Measurements from ENCODE around the gene PCYOX1L. TPM values are rescaled to one million over a fixed set of nuclear protein-coding genes. Genes with fewer than 3 reads are reported as not detected.

The PCYOX1L gene
- total RNA-seq, 1 donor from 2014 or later: 9.2 TPM

GRCh38 chr5:149353911-149354310 is 3.9 kb upstream of the PCYOX1L start:
- ChIA-PET POLR2A (no interaction called here), CTCF (no interaction called here)
- Mint-ChIP-seq H3K9me3 (no peaks in the 10 kb centered on the region), H3K4me3 (no peak overlapping the region), H3K36me3 (ENCODE audit: low read depth) (peaks cover 64% of the 10 kb centered on the region), H3K27ac (no peak overlapping the region), H3K27me3 (no peaks in the 10 kb centered on the region), H3K4me1 (peaks cover 14% of the 10 kb centered on the region)
- ATAC-seq (ENCODE audit: low read depth) (no peak), DNase-seq (no peak)
- intact Hi-C loops (cut with micrococcal nuclease): no loop called here
- TF ChIP-seq CTCF (IDR thresholded peaks at IDR 0.05): no peak

DNA sequence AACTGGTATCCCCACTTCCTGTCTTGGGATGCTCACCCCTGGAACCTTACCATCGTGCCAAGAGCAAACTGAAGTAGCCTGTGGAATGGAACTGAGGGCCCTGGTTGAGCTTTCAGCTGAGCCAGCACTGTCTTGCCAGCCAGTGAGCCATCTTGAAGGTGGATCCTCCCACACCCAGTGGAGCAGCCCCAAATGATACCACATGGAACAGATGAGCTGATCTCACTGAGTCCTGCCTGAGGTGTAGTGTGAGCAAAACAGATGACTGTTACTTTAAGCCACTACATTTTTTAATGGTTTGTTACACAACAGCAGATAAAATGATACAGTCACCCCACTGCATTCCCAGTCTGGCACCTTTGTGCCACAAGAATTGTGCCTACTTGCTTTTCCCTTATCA is 2.2 kb upstream of the PCYOX1L start:
- no peak for TF ChIP-seq CTCF (IDR thresholded peaks at IDR 0.05)
- intact Hi-C loops (cut with micrococcal nuclease): loop anchor here (2.0 to 5.0 kb wide), 3 partner anchors 607 to 973 kb away; partner anchors contain the start of genes FBXO38, HMGXB3, SLC26A2 and TIGD6
- Mint-ChIP-seq H3K4me1 (peaks cover 16% of the 10 kb centered on the region), H3K27me3 (no peaks in the 10 kb centered on the region), H3K9me3 (no peaks in the 10 kb centered on the region), H3K27ac (no peak overlapping the region), H3K4me3 (no peak overlapping the region), H3K36me3 (ENCODE audit: low read depth) (peaks cover 48% of the 10 kb centered on the region)
- CTCF ChIA-PET: interaction anchor here (1.0 kb wide), 1 partner anchor 12 kb away, joined by 4 read pairs; no protein-coding TSS in a partner anchor
- DNase-seq (no peak), ATAC-seq (ENCODE audit: low read depth) (no peak)
- POLR2A ChIA-PET: interaction anchor here (0.7 kb wide), 2 partner anchors 10 to 19 kb away, joined by 3 read pairs; partner anchors contain the start of gene GRPEL2

DNA sequence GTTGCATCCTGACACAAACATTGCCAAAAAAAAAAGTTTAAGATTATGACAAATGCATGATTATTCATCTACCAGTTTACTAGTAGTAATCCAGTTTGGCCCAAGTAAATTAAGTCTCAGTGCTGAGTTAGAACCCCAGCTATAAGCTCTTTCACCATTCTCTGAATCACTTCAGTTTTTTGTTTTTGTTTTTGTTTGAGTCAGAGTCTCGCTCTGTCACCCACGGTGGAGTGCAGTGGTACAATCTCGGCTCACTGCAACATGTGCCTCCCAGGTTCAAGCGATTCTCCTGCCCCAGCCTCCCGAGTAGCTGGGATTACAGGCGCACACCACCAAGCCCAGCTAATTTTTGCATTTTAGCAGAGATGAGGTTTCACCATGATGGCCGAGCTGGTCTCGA is 1.5 kb upstream of the PCYOX1L start:
- ChIA-PET CTCF (no interaction called here), POLR2A (interaction anchor here (0.7 to 3.5 kb wide), 2 partner anchors 11 to 20 kb away, joined by 3 to 61 read pairs; partner anchors contain the start of gene GRPEL2)
- TF ChIP-seq CTCF (IDR thresholded peaks at IDR 0.05): no peak
- Mint-ChIP-seq H3K9me3 (no peaks in the 10 kb centered on the region), H3K36me3 (ENCODE audit: low read depth) (peaks cover 41% of the 10 kb centered on the region), H3K4me1 (peaks cover 16% of the 10 kb centered on the region), H3K27ac (no peak overlapping the region), H3K4me3 (no peak overlapping the region), H3K27me3 (no peaks in the 10 kb centered on the region)
- no peak for ATAC-seq (ENCODE audit: low read depth)
- DNase-seq: no peak
- intact Hi-C loops (cut with micrococcal nuclease): loop anchor here (2.0 to 5.0 kb wide), 3 partner anchors 606 to 974 kb away; partner anchors contain the start of genes FBXO38, HMGXB3, SLC26A2 and TIGD6

- no peak for TF ChIP-seq CTCF (IDR thresholded peaks at IDR 0.05)
- ATAC-seq (ENCODE audit: low read depth) (peak; percentile 8), DNase-seq (no peak)
- intact Hi-C loops (cut with micrococcal nuclease): loop anchor here (5.0 kb wide), 2 partner anchors 604 to 976 kb away; partner anchors contain the start of genes FBXO38 and SLC26A2
- Mint-ChIP-seq H3K27ac (peak overlapping the region; percentile 65), H3K4me1 (peaks cover 16% of the 10 kb centered on the region), H3K36me3 (ENCODE audit: low read depth) (peaks cover 25% of the 10 kb centered on the region), H3K27me3 (no peaks in the 10 kb centered on the region), H3K9me3 (no peaks in the 10 kb centered on the region), H3K4me3 (peak overlapping the region; percentile 92)
- POLR2A ChIA-PET: interaction anchor here (0.9 to 3.5 kb wide), 5 partner anchors 8 to 193 kb away, joined by 4 to 61 read pairs (median 5); partner anchors contain the start of genes CSNK1A1 and GRPEL2
- CTCF ChIA-PET: interaction anchor here (0.9 to 2.8 kb wide), 6 partner anchors 9 to 41 kb away, joined by 3 to 8 read pairs (median 4); partner anchors contain the start of gene GRPEL2
Observed at GRCh38 chr5:149358294-149358651, 427 bp downstream of the PCYOX1L start.

- peaks cover 20% of the 10 kb centered on the region for H3K36me3 Mint-ChIP-seq (ENCODE audit: low read depth)
- no peak overlapping the region for H3K27ac Mint-ChIP-seq
- H3K4me3 Mint-ChIP-seq: peak overlapping the region; percentile 92
- H3K9me3 Mint-ChIP-seq: no peaks in the 10 kb centered on the region
- DNase-seq: no peak
- POLR2A ChIA-PET: interaction anchor here (1.6 to 3.5 kb wide), 2 partner anchors 13 to 192 kb away, joined by 11 to 61 read pairs; partner anchors contain the start of genes CSNK1A1 and GRPEL2
- intact Hi-C loops (cut with micrococcal nuclease): loop anchor here (5.0 kb wide), 2 partner anchors 603 to 977 kb away; partner anchors contain the start of genes FBXO38 and SLC26A2
- TF ChIP-seq CTCF (IDR thresholded peaks at IDR 0.05): no peak
- peaks cover 16% of the 10 kb centered on the region for H3K4me1 Mint-ChIP-seq
- CTCF ChIA-PET: interaction anchor here (1.8 to 2.8 kb wide), 4 partner anchors 8 to 42 kb away, joined by 5 to 13 read pairs (median 8); no protein-coding TSS in a partner anchor
- no peak for ATAC-seq (ENCODE audit: low read depth)
- no peaks in the 10 kb centered on the region for H3K27me3 Mint-ChIP-seq
Observed at GRCh38 chr5:149358868-149359495, 1.1 kb downstream of the PCYOX1L start.
